HG03060 (cell line): ENCODE results near the gene ENSA.
"Not testable (repeated sequence)": the region's sequence is repeated elsewhere in the genome, so short reads cannot be mapped to it uniquely, and the experiment has no call there.

Experiments used
- ATAC-seq: cut with Tn5 transposase; IDR thresholded peaks from one replicate; pipeline ENCODE4 v1.9.1; 2021; ENCODE audit warnings: low read depth, moderate number of reproducible peaks; ENCODE audit not compliant: unreplicated experiment

ENSA gene

GRCh38 chr1:150582371-150582770 lies 47.0 kb downstream of the ENSA start:
- ATAC-seq = no peak

- not testable (repeated sequence) for ATAC-seq
Observed at GRCh38 chr1:150581962-150582361, 47.5 kb downstream of the ENSA start.

GRCh38 chr1:150581437-150581836 lies 48.0 kb downstream of the ENSA start:
- not testable (repeated sequence) for ATAC-seq

GRCh38 chr1:150580966-150581365 lies 48.4 kb downstream of the ENSA start:
- not testable (repeated sequence) for ATAC-seq

- ATAC-seq = peak; percentile 5
Observed at GRCh38 chr1:150579945-150580642, 49.3 kb downstream of the ENSA start.

GRCh38 chr1:150579110-150579944 lies 50.1 kb downstream of the ENSA start, which contains the start of gene MCL1:
TSS of gene MCL1 (minus strand) at chr1:150579610. CDS start at chr1:150579530, 80 bp downstream.
- peak; percentile 82 for ATAC-seq

GRCh38 chr1:150578272-150579109 lies 50.9 kb downstream of the ENSA start:
- ATAC-seq = no peak

GRCh38 chr1:150577557-150578271 lies 51.7 kb downstream of the ENSA start:
- no peak for ATAC-seq

- ATAC-seq = no peak
Observed at GRCh38 chr1:150576794-150577556, 52.4 kb downstream of the ENSA start.

GRCh38 chr1:150576367-150576711 lies 53.1 kb downstream of the ENSA start:
- no peak for ATAC-seq

- no peak for ATAC-seq
Observed at GRCh38 chr1:150575518-150576366, 53.7 kb downstream of the ENSA start.

GRCh38 chr1:150575072-150575489 lies 54.3 kb downstream of the ENSA start:
- ATAC-seq = no peak

GRCh38 chr1:150574260-150575071 lies 54.9 kb downstream of the ENSA start:
- ATAC-seq = no peak

- not testable (repeated sequence) for ATAC-seq
Observed at GRCh38 chr1:150573648-150574071, 55.8 kb downstream of the ENSA start.

GRCh38 chr1:150572918-150573647 lies 56.3 kb downstream of the ENSA start:
- ATAC-seq = no peak
